ENCODE data around the gene VASP.

The VASP gene

GRCh38 chr19:45506989-45507871 is at the start of gene VASP:
Gene VASP, plus strand, starts transcription at chr19:45507479. Its CDS starts 293 bp downstream, at chr19:45507772.
- DNase-seq (ENCODE audit: low read depth in 2 of 2), result peak; percentile 55 to 64

GRCh38 chr19:45457776-45458175 is 49.5 kb upstream of the VASP start:
- DNase-seq (ENCODE audit: low read depth in 2 of 2), result no peak

- no peak for DNase-seq (ENCODE audit: low read depth in 2 of 2)
These were observed 46.4 kb upstream of the VASP start for GRCh38 chr19:45460807-45461347.

GRCh38 chr19:45462174-45462573 is 45.1 kb upstream of the VASP start:
- DNase-seq (ENCODE audit: low read depth in 2 of 2), result no peak

- DNase-seq (ENCODE audit: low read depth in 2 of 2), result no peak
These were observed 44.0 kb upstream of the VASP start for GRCh38 chr19:45463241-45463640.

GRCh38 chr19:45464274-45464673 is 43.0 kb upstream of the VASP start:
- no peak for DNase-seq (ENCODE audit: low read depth in 2 of 2)

GRCh38 chr19:45464852-45465441 is 42.3 kb upstream of the VASP start:
- DNase-seq (ENCODE audit: low read depth in 2 of 2), result no peak

GRCh38 chr19:45467115-45467455 is 40.2 kb upstream of the VASP start:
- DNase-seq (ENCODE audit: low read depth in 2 of 2), result no peak

GRCh38 chr19:45467456-45468158 is 39.7 kb upstream of the VASP start, which contains the start of gene FOSB:
Gene FOSB, plus strand, starts transcription at chr19:45467996. Its CDS starts 591 bp downstream, at chr19:45468587.
- peak; percentile 88 for DNase-seq (ENCODE audit: low read depth in 2 of 2)

GRCh38 chr19:45468159-45468651 is 39.1 kb upstream of the VASP start:
- DNase-seq (ENCODE audit: low read depth in 2 of 2), result no peak

- DNase-seq (ENCODE audit: low read depth in 2 of 2), result no peak
These were observed 38.5 kb upstream of the VASP start for GRCh38 chr19:45468803-45469131.

GRCh38 chr19:45469132-45469944 is 37.9 kb upstream of the VASP start:
- DNase-seq (ENCODE audit: low read depth in 2 of 2), result peak; percentile 88 to 92

- no peak for DNase-seq (ENCODE audit: low read depth in 2 of 2)
These were observed 37.1 kb upstream of the VASP start for GRCh38 chr19:45469945-45470761.

GRCh38 chr19:45470762-45471081 is 36.6 kb upstream of the VASP start:
- no peak for DNase-seq (ENCODE audit: low read depth in 2 of 2)

GRCh38 chr19:45471111-45471930 is 36.0 kb upstream of the VASP start:
- no peak for DNase-seq (ENCODE audit: low read depth in 2 of 2)

GRCh38 chr19:45471931-45472562 is 35.2 kb upstream of the VASP start:
- no peak for DNase-seq (ENCODE audit: low read depth in 2 of 2)

GRCh38 chr19:45472563-45473366 is 34.5 kb upstream of the VASP start:
- no peak for DNase-seq (ENCODE audit: low read depth in 2 of 2)

GRCh38 chr19:45473367-45473681 is 34.0 kb upstream of the VASP start:
- DNase-seq (ENCODE audit: low read depth in 2 of 2), result no peak
